GM19351 (cell line): ENCODE data around the gene GALR3.
"Not testable (repeated sequence)": the region's sequence is repeated elsewhere in the genome, so short reads cannot be mapped to it uniquely, and the experiment has no call there.

ENCODE experiments used
- ATAC-seq: cut with Tn5 transposase; IDR thresholded peaks from one replicate; pipeline ENCODE4 v1.9.1; 2021; ENCODE audit warnings: mild to moderate bottlenecking, moderate library complexity; ENCODE audit not compliant: unreplicated experiment

GALR3 gene

DNA sequence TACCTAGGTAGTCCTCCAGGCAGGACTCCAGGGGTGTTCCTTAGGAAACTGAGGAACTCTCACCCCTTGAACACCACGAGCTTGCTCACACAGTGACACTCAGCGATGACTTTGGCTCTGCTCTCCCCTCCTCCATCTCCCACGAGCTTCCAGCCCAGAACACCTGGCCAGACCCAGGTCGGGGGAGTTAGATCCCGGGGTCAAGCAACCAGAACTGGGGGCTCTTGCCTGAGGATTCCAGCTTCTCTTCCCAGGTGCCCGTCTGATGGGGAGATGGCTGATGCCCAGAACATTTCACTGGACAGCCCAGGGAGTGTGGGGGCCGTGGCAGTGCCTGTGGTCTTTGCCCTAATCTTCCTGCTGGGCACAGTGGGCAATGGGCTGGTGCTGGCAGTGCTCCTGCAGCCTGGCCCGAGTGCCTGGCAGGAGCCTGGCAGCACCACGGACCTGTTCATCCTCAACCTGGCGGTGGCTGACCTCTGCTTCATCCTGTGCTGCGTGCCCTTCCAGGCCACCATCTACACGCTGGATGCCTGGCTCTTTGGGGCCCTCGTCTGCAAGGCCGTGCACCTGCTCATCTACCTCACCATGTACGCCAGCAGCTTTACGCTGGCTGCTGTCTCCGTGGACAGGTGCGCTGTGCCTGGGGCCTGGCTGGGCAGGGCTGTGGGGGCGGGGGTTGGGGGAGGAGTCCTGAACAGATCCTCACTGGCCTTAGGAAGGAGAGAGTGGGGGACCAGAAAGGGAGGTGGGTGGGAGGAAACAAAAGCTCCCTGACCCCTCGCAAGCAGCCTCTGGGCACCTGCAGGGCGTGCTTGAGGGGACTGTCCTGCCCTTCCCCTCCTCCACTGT, at the start of gene GALR3:
GALR3 (plus strand) TSS at position 249 of the 852 bp plus-strand sequence; CDS start at position 274, 25 bp downstream.
- no peak for ATAC-seq

DNA sequence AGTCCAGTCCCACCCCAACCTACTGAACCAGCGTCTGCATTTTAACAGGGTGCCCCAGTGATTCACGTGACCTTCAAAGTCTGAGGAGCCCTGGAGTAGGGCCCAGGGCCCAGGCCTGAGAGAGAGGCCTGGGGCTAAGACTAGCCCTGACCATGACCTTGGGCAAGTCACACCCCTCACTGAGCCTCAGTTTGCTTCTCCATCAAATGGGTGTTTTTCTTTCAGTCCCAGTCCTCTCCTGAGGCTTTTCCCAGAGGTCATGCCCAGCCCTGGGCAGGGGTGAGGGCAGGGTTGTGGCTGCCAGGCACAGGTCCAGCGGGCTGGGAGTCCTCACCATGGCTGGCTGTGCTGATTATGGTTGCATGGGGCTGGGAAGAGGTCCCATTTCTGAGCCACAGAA, 48.5 kb upstream of the GALR3 start:
- ATAC-seq = no peak

DNA sequence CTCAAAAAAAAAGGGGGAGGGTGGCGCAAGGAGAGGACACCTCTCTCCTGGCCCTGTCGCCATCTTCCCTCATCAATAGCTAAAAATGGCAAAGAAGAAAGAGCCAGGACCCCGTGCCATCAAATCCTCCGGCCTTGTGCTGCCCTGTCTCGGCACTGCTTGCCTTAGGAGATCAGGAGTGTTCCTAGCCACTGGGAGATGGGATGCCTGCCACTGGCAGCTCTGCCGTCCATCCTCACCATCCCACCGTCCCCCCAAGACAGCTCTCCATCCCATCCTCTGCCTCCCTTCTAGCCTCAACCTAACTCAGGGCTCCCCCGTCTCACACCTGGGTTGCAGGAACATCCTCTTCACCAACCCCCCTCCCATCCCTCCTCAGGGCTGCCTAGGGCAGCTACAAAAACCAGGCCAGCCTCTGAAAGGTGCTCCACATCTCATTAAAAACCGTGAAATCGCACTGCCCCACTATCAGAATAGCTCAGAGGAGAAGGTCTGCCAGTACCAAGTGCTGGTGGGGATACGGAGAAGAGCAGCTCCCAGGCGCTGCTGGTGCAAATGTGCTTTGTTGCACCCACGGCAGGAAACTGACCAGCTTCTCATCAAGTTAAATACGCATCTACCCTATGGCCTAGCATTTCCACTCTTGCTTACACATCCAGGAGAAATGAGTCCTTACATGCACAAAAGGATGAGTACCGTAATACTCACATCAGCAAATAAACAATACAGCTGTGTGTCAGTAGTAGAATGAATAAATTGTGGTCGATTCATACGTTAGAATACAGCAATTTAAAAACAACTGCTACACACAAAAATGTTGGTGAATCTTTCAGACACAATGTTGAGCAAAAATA, 47.2 kb upstream of the GALR3 start:
- no peak for ATAC-seq

GRCh38 chr22:37776639-37777005, 46.6 kb upstream of the GALR3 start:
- no peak for ATAC-seq

DNA sequence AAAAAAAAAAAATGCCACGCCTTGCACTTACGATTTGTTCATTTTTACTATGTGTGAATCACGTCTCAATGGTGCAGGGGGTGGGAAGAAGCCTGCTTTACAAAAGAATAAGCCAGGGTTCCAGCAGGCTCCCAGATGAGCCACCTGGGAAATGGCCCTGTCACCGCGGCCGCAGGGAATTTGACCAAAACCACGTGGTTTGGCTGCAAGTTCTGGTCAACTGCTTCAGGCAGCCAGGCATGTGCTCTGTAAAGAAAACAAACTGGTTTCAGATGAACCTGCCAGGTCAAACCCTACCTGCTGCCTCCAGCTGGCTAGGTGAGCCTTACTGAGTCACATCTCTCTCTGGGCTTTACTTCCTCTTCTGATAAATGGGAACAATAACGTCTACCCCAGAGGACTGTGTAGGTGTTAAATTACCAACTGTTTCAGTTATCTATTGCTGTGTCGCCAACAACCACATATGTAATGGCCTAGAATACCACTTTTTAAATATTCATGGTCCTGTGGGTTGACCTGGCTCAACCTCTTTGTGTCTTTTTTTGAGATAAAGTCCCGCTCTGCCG, 46.0 kb upstream of the GALR3 start:
- peak; percentile 65 for ATAC-seq

DNA sequence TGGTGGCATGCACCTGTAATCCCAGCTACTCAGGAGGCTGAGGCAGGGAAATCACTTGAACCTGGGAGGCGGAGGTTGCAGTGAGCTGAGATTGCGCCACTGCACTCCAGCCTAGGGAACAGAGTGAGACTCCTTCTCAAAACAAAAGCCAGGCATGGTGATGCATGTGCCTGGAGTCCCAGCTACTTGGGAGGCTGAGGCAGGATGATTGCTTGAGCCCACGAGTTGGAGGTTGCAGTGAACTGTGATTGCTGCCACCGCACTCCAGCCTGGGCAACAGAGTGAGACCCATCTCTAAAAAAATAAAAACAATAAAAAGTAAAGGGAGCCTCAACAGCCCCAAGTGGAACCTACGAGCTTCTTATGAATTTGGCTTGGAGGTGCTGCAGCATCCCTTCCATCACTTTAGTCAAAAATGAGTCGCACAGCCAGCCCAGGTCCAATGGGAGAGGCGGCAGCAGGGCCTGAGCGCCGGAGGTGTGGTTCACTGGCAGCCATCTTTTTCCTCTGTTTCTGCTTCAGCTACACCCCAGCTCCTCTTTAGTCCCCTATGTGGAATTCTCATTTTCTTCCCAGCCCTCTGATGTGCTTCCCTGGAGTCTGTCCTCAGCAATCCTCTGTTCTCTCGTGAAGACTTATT, 44.7 kb upstream of the GALR3 start:
- no peak for ATAC-seq

GRCh38 chr22:37781434-37782059, 41.6 kb upstream of the GALR3 start:
- ATAC-seq = no peak

DNA sequence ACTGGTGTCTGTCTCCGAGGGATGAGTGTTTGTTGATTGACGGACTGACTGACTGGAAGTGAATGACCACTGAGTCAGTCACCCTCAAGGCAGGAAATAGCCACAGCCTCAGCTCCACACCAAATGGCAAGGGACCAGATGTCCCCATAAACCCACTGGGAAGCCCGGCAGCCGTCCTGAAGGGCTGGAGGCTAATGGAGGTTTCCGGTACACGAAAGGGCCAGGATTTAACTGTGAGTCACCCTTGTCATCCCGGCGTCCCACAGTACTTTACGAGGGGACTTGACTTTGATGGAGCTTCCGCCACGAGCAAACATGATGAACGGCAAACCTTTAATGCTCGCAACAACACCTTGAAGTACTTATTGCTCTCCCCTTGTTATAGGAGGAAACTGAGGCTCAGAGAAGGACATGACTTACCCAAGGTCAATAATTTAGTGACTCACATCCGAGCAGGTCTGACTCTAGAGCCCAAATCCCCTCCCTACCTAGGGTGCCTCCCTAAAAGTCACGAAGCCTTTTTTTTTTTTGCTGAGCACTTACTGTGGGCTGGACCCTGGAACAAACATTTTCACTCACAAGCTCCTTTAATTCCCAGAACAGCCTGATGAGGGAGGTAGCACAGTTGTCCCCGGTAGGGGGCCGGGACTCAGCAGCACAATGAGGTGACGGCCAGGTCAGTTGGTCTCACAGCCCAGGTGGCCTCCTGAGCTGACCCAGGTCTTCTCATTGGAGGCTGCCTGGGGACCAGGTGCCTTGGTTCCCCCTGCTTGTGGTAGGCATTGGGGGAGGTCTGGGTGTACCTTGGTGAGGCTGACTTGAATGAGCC, 40.6 kb upstream of the GALR3 start:
- ATAC-seq = no peak

DNA sequence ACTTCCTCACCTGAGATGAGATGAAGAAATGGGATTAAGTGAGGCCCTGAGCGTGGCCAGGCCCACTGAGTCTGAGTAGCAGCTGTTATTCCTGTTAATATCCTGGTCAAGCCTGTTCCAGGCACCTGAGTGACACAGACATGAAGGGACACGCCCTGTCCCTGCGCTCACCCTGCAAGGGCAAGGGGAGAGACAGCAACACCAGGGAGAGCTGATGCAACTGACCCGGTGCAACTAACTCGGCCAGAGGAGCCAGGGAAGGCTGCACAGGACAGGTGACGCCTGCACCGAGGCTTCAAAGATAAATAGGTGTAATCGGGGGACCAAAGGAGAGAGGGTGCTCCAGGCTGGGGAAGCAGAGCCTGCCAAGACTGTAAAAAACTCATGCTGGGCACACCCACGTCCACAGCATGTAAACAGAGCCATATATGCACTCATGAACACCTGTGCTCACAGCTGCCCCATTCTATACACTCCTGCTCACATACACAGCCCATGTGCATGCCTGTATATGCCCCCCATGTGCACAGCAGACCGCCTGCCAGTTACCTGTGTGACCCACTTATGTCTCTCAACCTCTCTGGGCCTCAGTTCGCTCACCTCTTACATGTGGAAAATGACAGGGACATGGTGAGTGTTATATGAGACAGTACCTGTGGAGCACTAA, 38.2 kb upstream of the GALR3 start:
- no peak for ATAC-seq

DNA sequence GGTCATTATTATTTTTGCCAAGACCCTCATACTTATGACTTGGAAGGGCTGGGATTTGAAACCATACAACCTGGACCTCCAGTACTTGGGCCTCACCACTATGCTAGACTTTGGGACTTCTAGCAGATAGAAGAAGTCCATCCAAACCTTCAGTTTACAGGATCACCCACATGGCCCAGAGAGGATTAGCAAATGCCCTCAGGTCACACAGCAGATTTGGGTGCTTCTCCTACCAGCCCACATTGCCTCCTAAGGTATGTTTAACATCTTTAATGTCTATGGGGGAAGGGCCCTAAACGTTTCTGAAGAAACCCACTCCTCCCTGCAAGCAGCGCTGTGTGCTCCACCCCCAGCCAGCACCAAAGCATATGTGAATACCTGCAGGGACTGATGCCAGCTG, 32.9 kb upstream of the GALR3 start:
- no peak for ATAC-seq

DNA sequence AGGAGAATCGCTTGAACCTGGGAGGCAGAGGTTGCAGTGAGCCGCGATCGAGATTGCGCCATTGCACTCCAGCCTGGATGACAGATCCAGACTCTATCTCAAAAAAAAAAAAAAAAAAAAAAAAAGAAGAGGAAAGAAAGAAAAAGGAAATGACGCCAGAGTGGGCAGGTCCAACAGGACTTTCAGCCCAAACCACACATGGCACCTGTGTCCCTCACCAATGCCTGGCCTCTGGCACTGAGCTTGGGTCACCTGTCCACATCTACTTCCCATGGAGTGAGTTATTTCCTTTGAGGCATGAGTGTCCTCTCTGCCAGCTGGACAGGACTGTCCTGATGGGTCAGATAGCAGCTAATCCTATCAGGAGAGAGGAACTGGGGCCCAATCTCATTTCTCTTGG, 30.7 kb upstream of the GALR3 start:
- no peak for ATAC-seq

DNA sequence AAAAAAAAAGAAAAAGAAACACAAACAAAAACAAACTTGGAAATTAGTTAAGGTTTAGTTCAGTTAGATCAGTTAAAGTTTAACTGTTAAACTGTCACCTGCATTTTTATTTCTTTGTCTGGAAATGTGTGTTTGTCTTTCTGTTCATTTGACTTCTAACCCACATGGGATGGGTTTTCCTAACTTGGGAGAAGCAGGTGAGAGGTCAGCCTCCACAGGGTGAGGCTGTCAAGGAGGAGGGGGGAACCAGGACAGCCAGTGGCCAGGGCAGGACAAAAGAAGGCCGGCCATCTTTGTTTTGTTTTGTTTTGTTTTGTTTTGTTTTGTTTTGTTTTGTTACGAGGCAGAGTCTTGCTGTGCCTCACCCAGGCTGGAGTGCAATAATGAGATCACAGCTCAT, 28.8 kb upstream of the GALR3 start:
- no peak for ATAC-seq

- ATAC-seq = no peak
Observed at GRCh38 chr22:37796079-37796478, 27.1 kb upstream of the GALR3 start.

GRCh38 chr22:37797259-37797658, 25.9 kb upstream of the GALR3 start:
- not testable (repeated sequence) for ATAC-seq

- no peak for ATAC-seq
Observed at GRCh38 chr22:37797874-37798500, 25.2 kb upstream of the GALR3 start.

GRCh38 chr22:37799979-37800378, 23.2 kb upstream of the GALR3 start:
- ATAC-seq = not testable (repeated sequence)

DNA sequence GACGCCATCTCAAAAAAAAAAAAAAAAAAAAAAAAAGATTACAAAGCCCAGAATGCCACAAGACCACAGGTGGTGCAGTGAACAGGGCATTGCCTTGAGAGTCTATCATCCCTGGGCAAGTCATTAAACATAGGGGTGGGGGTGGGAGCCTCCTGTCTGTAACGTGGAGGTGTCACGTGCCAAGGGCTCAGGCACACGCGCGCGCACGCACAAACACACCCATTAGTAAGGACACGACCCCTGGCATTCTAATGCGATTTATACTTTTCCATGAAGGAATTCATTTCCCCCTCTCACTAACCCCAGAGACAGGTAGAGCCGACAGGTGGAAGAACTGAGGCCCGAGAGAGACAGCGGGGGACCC, 21.3 kb upstream of the GALR3 start:
- no peak for ATAC-seq

DNA sequence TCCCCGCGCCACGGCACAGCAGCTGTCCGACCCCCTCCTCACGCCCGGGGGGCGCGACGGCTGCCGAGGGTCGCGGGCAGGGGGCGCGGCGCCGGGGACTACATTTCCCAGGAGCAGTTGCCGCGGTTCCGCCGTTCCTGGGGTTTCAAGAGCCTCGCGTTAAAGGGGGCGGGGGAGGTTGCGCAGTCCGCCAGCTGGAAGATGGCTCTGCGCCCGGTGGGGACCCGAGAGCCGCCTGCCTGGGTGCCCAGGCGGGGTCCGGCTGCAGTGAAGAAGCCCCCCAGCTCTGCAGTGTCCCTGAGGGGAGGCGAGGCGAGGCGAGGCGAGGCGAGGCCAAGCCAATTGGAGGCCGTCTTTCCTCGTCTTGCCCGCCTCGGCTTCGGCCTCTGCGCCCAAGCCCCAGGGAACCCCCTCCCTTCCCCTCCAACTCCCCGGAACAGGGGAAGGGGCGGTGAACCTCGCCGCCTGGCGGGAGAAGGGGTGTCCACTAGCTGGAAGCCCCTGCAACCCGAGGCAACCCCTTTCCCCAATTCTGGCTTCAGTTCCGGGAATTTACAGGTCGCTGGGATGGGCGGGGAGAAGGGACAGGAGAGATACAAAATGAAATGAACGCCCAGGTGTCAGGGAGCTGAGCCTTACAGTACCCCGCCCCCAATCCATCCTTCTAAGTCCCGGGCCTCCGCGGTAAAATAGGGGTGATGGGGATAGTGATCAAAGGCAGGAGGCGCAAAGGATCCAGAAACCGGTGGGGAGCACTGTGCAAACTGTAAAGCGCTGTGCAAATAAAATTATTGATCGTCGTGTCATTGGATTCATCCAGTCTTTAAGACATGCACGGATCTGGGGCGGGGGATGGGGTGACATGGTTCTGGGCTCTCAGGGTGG, 20.6 kb upstream of the GALR3 start:
- no peak for ATAC-seq
